K562 (cell line): ENCODE data around the gene CSK. TPM values are rescaled to one million over a fixed set of nuclear protein-coding genes. Genes with fewer than 3 reads are reported as not detected.

Source experiments
- ATAC-seq: fragments of 200-7000 bp; cut with Tn5 transposase; 3 replicates; pipeline ENCODE4 v1.9.1; 2020; ENCODE audit warnings: moderate library complexity
- BruUV-seq: library from RNA; stranded (reverse); fragments of 400-500 nt; replicated peaks from 2 replicates; lab custom pipeline; 2021; lab: Mats Ljungman, UMichigan
- CTCF ChIA-PET: fragments of 300-600 bp; formaldehyde crosslinking; extraction: SDS; loops from one replicate; lab custom pipeline; 2021; ENCODE audit warnings: low intra/inter-chr PET ratio; lab: Yijun Ruan, JAX
- POLR2A ChIA-PET: fragments of 300-600, 350-650 bp; sonication (Branson Sonifier 250); formaldehyde crosslinking; extraction: SDS; loops from one replicate; lab custom pipeline; 2021; ENCODE audit warnings: antibody characterized with exemption, inconsistent platforms; lab: Yijun Ruan, JAX
- DNase-seq, 4 experiments: peaks; one replicate each; pipeline versions ENCODE4 v3.0.0 to v3.0.0-alpha.2; 2011 to 2018; ENCODE audit warnings: low spot score in 3 of 4, mixed read lengths in 3 of 4; ENCODE audit errors: extremely low read depth in 1 of 4
- FAIRE-seq: peaks from 2 replicates; lab custom pipeline; 2011; peaks lifted over from hg19 to GRCh38; lab: Jason Lieb, UNC
- H2AFZ ChIP-seq: 2 replicates; pipeline ENCODE4 v1.6.0; 2011; ENCODE audit warnings: low read depth, low read length, control low read depth, inconsistent platforms
- H3K27ac ChIP-seq: fragments of 200-600 bp; 3 replicates; pipeline ENCODE4 v1.8.0; 2011; ENCODE audit warnings: low read depth, mild to moderate bottlenecking, control low read depth, inconsistent platforms, low read length, moderate library complexity, mixed read lengths; ENCODE audit errors: extremely low read depth
- H3K27me3 ChIP-seq, 2 experiments: fragments of 300-600 bp in 1 of 2; 2 replicates in 1 of 2; 3 replicates in 1 of 2; pipeline versions ENCODE4 v1.6.0 to v1.8.0; 2011; ENCODE audit warnings: inconsistent platforms in 2 of 2, low read length in 2 of 2, mild to moderate bottlenecking in 1 of 2, mixed read lengths in 1 of 2, moderate library complexity in 1 of 2; ENCODE audit not compliant: control insufficient read depth in 2 of 2, insufficient read depth in 2 of 2
- H3K36me3 ChIP-seq: fragments of 300-600 bp; 3 replicates; pipeline ENCODE4 v1.8.0; 2011; ENCODE audit warnings: mild to moderate bottlenecking, low read length, inconsistent platforms; ENCODE audit not compliant: control insufficient read depth, insufficient read depth
- H3K4me1 ChIP-seq, 2 experiments: fragments of 200-600 bp in 1 of 2; replicated peaks in 1 of 2; 2 replicates in 1 of 2; 3 replicates in 1 of 2; pipeline versions ENCODE4 v1.5.1 to v1.8.0; 2011; ENCODE audit warnings: inconsistent platforms in 2 of 2, low read length in 2 of 2, mild to moderate bottlenecking in 1 of 2, mixed read lengths in 1 of 2, moderate library complexity in 1 of 2; ENCODE audit not compliant: control insufficient read depth in 2 of 2, insufficient read depth in 2 of 2
- H3K4me2 ChIP-seq: 2 replicates; pipeline ENCODE4 v1.6.1; 2011; ENCODE audit warnings: low read length, control low read depth, inconsistent platforms, mixed read lengths; ENCODE audit not compliant: insufficient read depth
- H3K4me3 ChIP-seq: fragments of 200-600 bp; sonication (generic), shearing (Covaris generic); 2 replicates; pipeline ENCODE4 v1.5.1; 2016; ENCODE audit warnings: control low read depth, inconsistent platforms
- H3K79me2 ChIP-seq: fragments of 200-600 bp; 3 replicates; pipeline ENCODE4 v1.8.0; 2011; ENCODE audit warnings: low read length, inconsistent platforms; ENCODE audit not compliant: control insufficient read depth, insufficient read depth
- H3K9ac ChIP-seq, 2 experiments: 2 replicates each; pipeline versions ENCODE4 v1.6.0 to v1.6.1; 2011; ENCODE audit warnings: low read depth in 2 of 2, low read length in 2 of 2, control low read depth in 1 of 2, inconsistent platforms in 1 of 2, mild to moderate bottlenecking in 1 of 2, mixed read lengths in 1 of 2; ENCODE audit not compliant: insufficient read depth in 1 of 2
- H3K9me1 ChIP-seq: one replicate; pipeline ENCODE4 v1.6.0; 2011; ENCODE audit warnings: inconsistent platforms, mild to moderate bottlenecking, low read length, moderate library complexity; ENCODE audit not compliant: control insufficient read depth, insufficient read depth
- H3K9me3 ChIP-seq: replicated peaks from 2 replicates; pipeline ENCODE4 v1.5.1; 2011; ENCODE audit warnings: low read depth, low read length, inconsistent platforms; ENCODE audit not compliant: control insufficient read depth, insufficient read depth
- H4K20me1 ChIP-seq: replicated peaks from 2 replicates; pipeline ENCODE4 v1.6.1; 2011; ENCODE audit warnings: low read length, inconsistent platforms, mixed read lengths; ENCODE audit not compliant: control insufficient read depth, insufficient read depth
- COPS2 ChIP-seq: fragments of 450-650 bp; conservative IDR thresholded peaks from 2 replicates; pipeline ENCODE4 v1.6.1; 2016; ENCODE audit warnings: mild to moderate bottlenecking, moderate library complexity
- DIDO1 ChIP-seq: fragments of 450-650 bp; IDR thresholded peaks from 2 replicates; pipeline ENCODE4 v1.6.1; 2016; ENCODE audit warnings: low read depth, missing biosample characterization, missing genetic modification characterization
- ETV1 ChIP-seq: fragments of 450-650 bp; conservative IDR thresholded peaks from 2 replicates; pipeline ENCODE4 v1.6.1; 2016; ENCODE audit warnings: missing genetic modification characterization, control low read depth, low read depth, missing compliant biosample characterization
- FOXK2 ChIP-seq, 2 experiments: fragments of 450-650 bp; IDR thresholded peaks in 1 of 2; conservative IDR thresholded peaks in 1 of 2; 2 replicates each; pipeline ENCODE4 v1.6.1; 2016; ENCODE audit warnings: low read depth in 2 of 2, mild to moderate bottlenecking in 1 of 2
- HNRNPLL ChIP-seq: fragments of 200-400 bp; formaldehyde crosslinking; IDR thresholded peaks from 2 replicates; pipeline ENCODE4 v1.6.1; 2017; ENCODE audit warnings: low read length, low read depth, mild to moderate bottlenecking; ENCODE audit not compliant: poor library complexity, severe bottlenecking
- KLF1 ChIP-seq: fragments of 450-650 bp; IDR thresholded peaks from 2 replicates; pipeline ENCODE4 v1.6.1; 2016; ENCODE audit warnings: missing genetic modification characterization, missing compliant biosample characterization
- LEF1 ChIP-seq: fragments of 450-650 bp; IDR thresholded peaks from 2 replicates; pipeline ENCODE4 v1.6.1; 2016; ENCODE audit warnings: mild to moderate bottlenecking
- PML ChIP-seq: IDR thresholded peaks from 2 replicates; pipeline ENCODE4 v1.6.1; 2012; ENCODE audit warnings: low read length, inconsistent platforms
- SPI1 ChIP-seq: IDR thresholded peaks from 2 replicates; pipeline ENCODE4 v1.6.1; 2011; ENCODE audit warnings: low read depth, low read length, control low read depth, borderline replicate concordance
- TAF15 ChIP-seq: fragments of 200-400 bp; formaldehyde crosslinking; IDR thresholded peaks from 2 replicates; pipeline ENCODE4 v1.6.1; 2017; ENCODE audit warnings: mild to moderate bottlenecking, low read depth, low read length, moderate library complexity
- TFE3 ChIP-seq: fragments of 450-650 bp; formaldehyde crosslinking; IDR thresholded peaks from 2 replicates; pipeline ENCODE4 v1.4.0; 2020; ENCODE audit warnings: mild to moderate bottlenecking, mixed read lengths
- ZBTB1 ChIP-seq: sonication (generic); formaldehyde crosslinking; IDR thresholded peaks from 2 replicates; pipeline ENCODE4 v1.8.1; 2023; ENCODE audit warnings: missing genetic modification reagents, low read depth, mild to moderate bottlenecking, borderline replicate concordance
- ZFP30 ChIP-seq: fragments of 250-450 bp; sonication (Bioruptor Pico); IDR thresholded peaks from 2 replicates; pipeline ENCODE4 v1.8.0; 2022; ENCODE audit warnings: moderate library complexity, mild to moderate bottlenecking, inconsistent platforms, borderline replicate concordance
- ZHX1 ChIP-seq: fragments of 150-350 bp; conservative IDR thresholded peaks from 2 replicates; pipeline ENCODE4 v1.6.1; 2014; ENCODE audit warnings: low read length
- ZKSCAN8 ChIP-seq: fragments of 200-800 bp; sonication (Bioruptor generic); IDR thresholded peaks from 2 replicates; pipeline ENCODE4 v1.6.1; 2016; ENCODE audit warnings: missing genetic modification characterization, missing compliant biosample characterization
- ZNF282 ChIP-seq: sonication (generic); formaldehyde crosslinking; IDR thresholded peaks from 2 replicates; pipeline ENCODE4 v1.8.1; 2023; ENCODE audit warnings: missing genetic modification reagents
- ZSCAN29 ChIP-seq: fragments of 450-650 bp; IDR thresholded peaks from 2 replicates; pipeline ENCODE4 v1.6.1; 2017
- WGBS: fragments of 100-300 bp; shearing (Covaris generic); methylation state at CpG from one replicate; pipeline ENCODE4 v1.1.6; 2016; ENCODE audit warnings: low coverage, mixed read lengths; ENCODE audit not compliant: insufficient coverage; ENCODE audit errors: missing lambda C conversion rate; 5-methylcytosine and 5-hydroxymethylcytosine counted together
- in situ Hi-C: fragments of 300-500 bp; cut with MboI; formaldehyde crosslinking; loops from 4 replicates; pipeline ENCODE4 v1.15.0; 2018; ENCODE audit warnings: inconsistent platforms, mixed read lengths
- intact Hi-C: fragments of 100-400 bp; cut with micrococcal nuclease; formaldehyde crosslinking; loops from 2 replicates; pipeline ENCODE4 v1.14.2; 2022
- polyA plus RNA-seq, 8 experiments: library from polyadenylated mRNA; depleted of rRNA in 4 of 8; stranded (reverse) in 5 of 8; unstranded in 3 of 8; fragments of >200 nt; fragmentation: Nextera tagmentation in 2 of 8; fragmentation: Illumina TruSeq in 1 of 8; extraction: Ambion mirVana in 2 of 8; extraction: Trizol in 1 of 8; gene quantifications; 2 replicates each; pipeline versions ENCODE4 v1.2.1 to v1.2.3, GENCODE V29; 2011 to 2014; ENCODE audit warnings: inconsistent platforms in 1 of 8, missing spikeins in 1 of 8
- total RNA-seq, 7 experiments: library from RNA; depleted of rRNA in 6 of 7; stranded (reverse); fragments of >200 nt in 6 of 7; fragmentation: Illumina TruSeq in 2 of 7; extraction: Trizol in 2 of 7; gene quantifications; 2 replicates each; pipeline versions ENCODE4 v1.2.1 to v1.2.3, GENCODE V29; 2011 to 2021; ENCODE audit warnings: low replicate concordance in 1 of 7
- TF ChIP-seq, protein P1 (sequence below): fragments of 250-450 bp; sonication (Bioruptor Pico); IDR thresholded peaks from 2 replicates; pipeline ENCODE4 v1.5.0; 2021
- TF ChIP-seq, protein P2 (sequence below): fragments of 250-450 bp; sonication (Bioruptor Pico); IDR thresholded peaks from 2 replicates; pipeline ENCODE4 v1.6.1; 2021; ENCODE audit warnings: mild to moderate bottlenecking

The CSK gene
- total and polyA plus RNA-seq, 9 of the 15 experiments (the other 6 are each of a cell fraction or from before 2014, with no cell fraction given) = 1.5 to 112 (median 22.5) TPM

DNA sequence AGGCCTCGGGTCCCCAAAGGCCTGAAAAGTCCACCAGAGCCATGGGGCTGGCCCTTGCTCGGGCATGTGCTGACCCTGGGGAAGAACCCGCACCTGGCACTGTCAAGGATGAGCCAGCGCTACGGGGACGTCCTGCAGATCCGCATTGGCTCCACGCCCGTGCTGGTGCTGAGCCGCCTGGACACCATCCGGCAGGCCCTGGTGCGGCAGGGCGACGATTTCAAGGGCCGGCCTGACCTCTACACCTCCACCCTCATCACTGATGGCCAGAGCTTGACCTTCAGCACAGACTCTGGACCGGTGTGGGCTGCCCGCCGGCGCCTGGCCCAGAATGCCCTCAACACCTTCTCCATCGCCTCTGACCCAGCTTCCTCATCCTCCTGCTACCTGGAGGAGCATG lies 32.0 kb upstream of the CSK start:
- POLR2A ChIA-PET = interaction anchor here (0.6 to 1.2 kb wide), 2 partner anchors 9 to 265 kb away, joined by 3 to 4 read pairs; no protein-coding TSS in a partner anchor

More for the DNA sequence above, 32.0 kb upstream of the CSK start:
- no peaks in the 10 kb centered on the region for H3K9me3 ChIP-seq
- no peaks in the 10 kb centered on the region for H3K79me2 ChIP-seq
- in situ Hi-C loops = no loop called here
- no peak overlapping the region for H3K4me3 ChIP-seq
- TF ChIP-seq TFE3 (CRISPR knock-in tag) = no peak
- no peak for TF ChIP-seq COPS2
- TF ChIP-seq, protein P1, sequence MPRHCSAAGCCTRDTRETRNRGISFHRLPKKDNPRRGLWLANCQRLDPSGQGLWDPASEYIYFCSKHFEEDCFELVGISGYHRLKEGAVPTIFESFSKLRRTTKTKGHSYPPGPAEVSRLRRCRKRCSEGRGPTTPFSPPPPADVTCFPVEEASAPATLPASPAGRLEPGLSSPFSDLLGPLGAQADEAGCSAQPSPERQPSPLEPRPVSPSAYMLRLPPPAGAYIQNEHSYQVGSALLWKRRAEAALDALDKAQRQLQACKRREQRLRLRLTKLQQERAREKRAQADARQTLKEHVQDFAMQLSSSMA = no peak
- TF ChIP-seq, protein P2, sequence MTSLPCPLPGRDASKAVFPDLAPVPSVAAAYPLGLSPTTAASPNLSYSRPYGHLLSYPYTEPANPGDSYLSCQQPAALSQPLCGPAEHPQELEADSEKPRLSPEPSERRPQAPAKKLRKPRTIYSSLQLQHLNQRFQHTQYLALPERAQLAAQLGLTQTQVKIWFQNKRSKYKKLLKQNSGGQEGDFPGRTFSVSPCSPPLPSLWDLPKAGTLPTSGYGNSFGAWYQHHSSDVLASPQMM (CRISPR knock-in tag) = no peak
- TF ChIP-seq PML = no peak
- no peak for TF ChIP-seq ZKSCAN8 (CRISPR knock-in tag)
- TF ChIP-seq ZNF282 (CRISPR knock-in tag) = no peak
- TF ChIP-seq LEF1 = no peak
- TF ChIP-seq ZSCAN29 = no peak
- no peak for TF ChIP-seq SPI1
- TF ChIP-seq HNRNPLL = no peak
- no peak for TF ChIP-seq FOXK2 (conservative IDR thresholded peaks at IDR 0.05 in 1 of 2, IDR thresholded peaks at IDR 0.05 in 1 of 2; ENCODE audit: low read depth in 2 of 2)
- TF ChIP-seq ZHX1 = no peak
- TF ChIP-seq DIDO1 (tag) = no peak
- no peak for TF ChIP-seq TAF15
- no peak for TF ChIP-seq ZFP30
- TF ChIP-seq ZBTB1 (CRISPR knock-in tag) = no peak
- no peak for TF ChIP-seq KLF1 (tag)
- TF ChIP-seq ETV1 = no peak
- 0% methylated on average over 13 of the region's 20 CpGs for WGBS
- CTCF ChIA-PET = no interaction called here
- H3K27me3 ChIP-seq = peaks cover 26 to 68% of the 10 kb centered on the region in 2 experiments
- H4K20me1 ChIP-seq = no peaks in the 10 kb centered on the region; the same call in 1 of the 2 replicates
- H3K4me2 ChIP-seq = no peak overlapping the region
- no peak overlapping the region for H2AFZ ChIP-seq
- H3K9ac ChIP-seq = no peak overlapping the region
- no TSS peak for BruUV-seq
- intact Hi-C loops = no loop called here
- FAIRE-seq = no peak
- H3K9me1 ChIP-seq = no peaks in the 10 kb centered on the region
- DNase-seq = no peak
- ATAC-seq = no peak; the same call in 2 of the 3 replicates
- no peak overlapping the region for H3K27ac ChIP-seq
- no peaks in the 10 kb centered on the region for H3K4me1 ChIP-seq
- no peaks in the 10 kb centered on the region for H3K36me3 ChIP-seq
